Measurements from ENCODE around the gene EFHC2. TPM values are rescaled to one million over a fixed set of nuclear protein-coding genes. Genes with fewer than 3 reads are reported as not detected.

The EFHC2 gene
- total and polyA plus RNA-seq, 10 donors = 0.20 to 1.4 (median 0.71) TPM

GRCh38 chrX:44099366-44099765 is 244.1 kb downstream of the EFHC2 start:
- H3K4me3 ChIP-seq = no peak overlapping the region
- no peak overlapping the region for H3K27ac ChIP-seq
- DNase-seq = no peak
- no peaks in the 10 kb centered on the region for H3K9me3 ChIP-seq
- no peak for TF ChIP-seq POLR2A (IDR thresholded peaks at IDR 0.05)
- TF ChIP-seq, protein P1, sequence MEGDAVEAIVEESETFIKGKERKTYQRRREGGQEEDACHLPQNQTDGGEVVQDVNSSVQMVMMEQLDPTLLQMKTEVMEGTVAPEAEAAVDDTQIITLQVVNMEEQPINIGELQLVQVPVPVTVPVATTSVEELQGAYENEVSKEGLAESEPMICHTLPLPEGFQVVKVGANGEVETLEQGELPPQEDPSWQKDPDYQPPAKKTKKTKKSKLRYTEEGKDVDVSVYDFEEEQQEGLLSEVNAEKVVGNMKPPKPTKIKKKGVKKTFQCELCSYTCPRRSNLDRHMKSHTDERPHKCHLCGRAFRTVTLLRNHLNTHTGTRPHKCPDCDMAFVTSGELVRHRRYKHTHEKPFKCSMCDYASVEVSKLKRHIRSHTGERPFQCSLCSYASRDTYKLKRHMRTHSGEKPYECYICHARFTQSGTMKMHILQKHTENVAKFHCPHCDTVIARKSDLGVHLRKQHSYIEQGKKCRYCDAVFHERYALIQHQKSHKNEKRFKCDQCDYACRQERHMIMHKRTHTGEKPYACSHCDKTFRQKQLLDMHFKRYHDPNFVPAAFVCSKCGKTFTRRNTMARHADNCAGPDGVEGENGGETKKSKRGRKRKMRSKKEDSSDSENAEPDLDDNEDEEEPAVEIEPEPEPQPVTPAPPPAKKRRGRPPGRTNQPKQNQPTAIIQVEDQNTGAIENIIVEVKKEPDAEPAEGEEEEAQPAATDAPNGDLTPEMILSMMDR (IDR thresholded peaks at IDR 0.05 in 8 of 11, conservative IDR thresholded peaks at IDR 0.05 in 3 of 11) = no peak
- TF ChIP-seq POLR2AphosphoS5 (IDR thresholded peaks at IDR 0.05) = no peak
- WGBS, 5 donors = 62 to 89% (median 80%) methylated on average over 2 of the region's 2 CpGs
- intact Hi-C loops (cut with DNase I; ENCODE audit: low total_unique reads) = no loop called here
- H3K36me3 ChIP-seq = no peaks in the 10 kb centered on the region
- H3K27me3 ChIP-seq (replicated peaks in 1 of 7) = peaks cover 0 to 8% (median 0%) of the 10 kb centered on the region in 7 donors
- no peaks in the 10 kb centered on the region for H3K4me1 ChIP-seq

Other genes with a start within 250 kb of the EFHC2 start
- gene FUNDC1, start 199.2 kb upstream of the EFHC2 start, total RNA-seq = 10 to 100 TPM in 6 of 7 donors, 1 to 10 TPM in 1; 9.5 to 13.7 (median 11.5) TPM
- 10 to 100 TPM; 13.3 to 16.1 (median 15.1) TPM for gene FUNDC1, start 199.2 kb upstream of the EFHC2 start, polyA plus RNA-seq